SH-SY5Y (cell line): ENCODE measurements around the gene TCP10L.

Experiments used
- GATA2 ChIP-seq: IDR thresholded peaks from 2 replicates; pipeline ENCODE4 v1.6.1; 2011; ENCODE audit warnings: mild to moderate bottlenecking, low read depth, low read length
- GATA3 ChIP-seq: IDR thresholded peaks from 2 replicates; pipeline ENCODE4 v1.6.1; 2011; ENCODE audit warnings: low read depth, mild to moderate bottlenecking, low read length, moderate library complexity

DNA sequence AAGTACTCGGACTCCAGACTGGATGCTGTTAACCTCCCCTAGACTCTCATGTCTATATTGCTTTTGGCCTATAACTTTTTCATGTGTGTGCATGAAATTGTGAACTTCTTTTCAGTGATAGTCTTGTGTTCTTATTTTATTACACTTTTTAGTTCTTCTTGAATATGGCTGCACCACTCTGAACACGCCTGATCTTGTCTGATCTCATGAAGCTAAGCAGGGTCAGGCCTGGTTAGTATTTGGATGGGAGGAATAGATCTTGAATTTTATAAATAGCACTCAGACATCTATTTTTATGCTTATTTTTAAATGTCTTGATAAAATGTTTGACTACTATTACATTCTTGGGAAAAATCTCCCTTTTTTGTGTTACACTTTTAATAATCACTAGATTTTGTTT lies 22.4 kb downstream of the TCP10L start:
- no peak for TF ChIP-seq GATA2
- TF ChIP-seq GATA3, result no peak
